SK-N-SH (cell line): ENCODE measurements around the gene CAPG. TPM values are rescaled to one million over a fixed set of nuclear protein-coding genes. Genes with fewer than 3 reads are reported as not detected.

Experiments used
- CTCF ChIA-PET: fragments of 300-600, 350-600 bp; formaldehyde crosslinking; extraction: SDS; loops from one replicate; lab custom pipeline; 2021; lab: Yijun Ruan, JAX
- POLR2A ChIA-PET: fragments of 350-600 bp; sonication (Branson Sonifier 250); formaldehyde crosslinking; extraction: SDS; loops from one replicate; lab custom pipeline; 2020; ENCODE audit warnings: antibody characterized with exemption, inconsistent platforms; lab: Yijun Ruan, JAX
- DNase-seq: peaks from one replicate; pipeline ENCODE4 v3.0.0; 2012
- H2AFZ ChIP-seq: fragments of 200-600 bp; sonication (generic); 2 replicates; pipeline ENCODE4 v1.8.1; 2016; ENCODE audit warnings: antibody characterized with exemption, mild to moderate bottlenecking, low read depth
- H3F3A ChIP-seq: fragments of 200-600 bp; sonication (generic); replicated peaks from 2 replicates; pipeline ENCODE3; 2016; ENCODE audit warnings: antibody characterized with exemption, mild to moderate bottlenecking; ENCODE audit not compliant: insufficient read depth
- H3K27ac ChIP-seq, 2 experiments: fragments of 200-500 bp in 1 of 2; fragments of 200-600 bp in 1 of 2; sonication (Bioruptor generic) in 1 of 2; sonication (generic), shearing (Covaris generic) in 1 of 2; 2 replicates each; pipeline versions ENCODE4 v1.5.1 to v1.6.1; 2014 to 2016; ENCODE audit warnings: low read depth in 2 of 2, inconsistent platforms in 1 of 2, low read length in 1 of 2, mild to moderate bottlenecking in 1 of 2, mixed read lengths in 1 of 2
- H3K27me3 ChIP-seq: fragments of 200-600 bp; sonication (generic), shearing (Covaris generic); 2 replicates; pipeline ENCODE4 v1.6.1; 2016; ENCODE audit warnings: mixed run types; ENCODE audit not compliant: insufficient read depth
- H3K36me3 ChIP-seq, 2 experiments: fragments of 200-500 bp in 1 of 2; fragments of 200-600 bp in 1 of 2; sonication (Bioruptor generic) in 1 of 2; sonication (generic) in 1 of 2; replicated peaks in 1 of 2; 2 replicates each; pipeline versions ENCODE3 to v1.5.1; 2014 to 2016; ENCODE audit warnings: low read length in 1 of 2, mild to moderate bottlenecking in 1 of 2; ENCODE audit not compliant: insufficient read depth in 2 of 2, control insufficient read depth in 1 of 2
- H3K4me1 ChIP-seq, 2 experiments: fragments of 200-500 bp in 1 of 2; fragments of 200-600 bp in 1 of 2; sonication (Bioruptor generic) in 1 of 2; sonication (generic), shearing (Covaris generic) in 1 of 2; 2 replicates each; pipeline versions ENCODE4 v1.5.1 to v1.6.1; 2014 to 2016; ENCODE audit warnings: low read depth in 1 of 2, low read length in 1 of 2, mixed run types in 1 of 2; ENCODE audit not compliant: insufficient read depth in 2 of 2, control insufficient read depth in 1 of 2
- H3K4me2 ChIP-seq: fragments of 200-600 bp; sonication (generic), shearing (Covaris generic); 2 replicates; pipeline ENCODE4 v1.6.1; 2017; ENCODE audit warnings: mixed run types
- H3K4me3 ChIP-seq, 2 experiments: fragments of 200-500 bp in 1 of 2; fragments of 200-600 bp in 1 of 2; sonication (Bioruptor generic) in 1 of 2; sonication (generic), shearing (Covaris generic) in 1 of 2; 2 replicates each; pipeline versions ENCODE4 v1.5.1 to v1.8.1; 2014 to 2016; ENCODE audit warnings: low read depth in 2 of 2, inconsistent platforms in 1 of 2, low read length in 1 of 2, mild to moderate bottlenecking in 1 of 2, mixed read lengths in 1 of 2, moderate library complexity in 1 of 2
- H3K79me2 ChIP-seq: fragments of 200-600 bp; sonication (generic); 2 replicates; pipeline ENCODE4 v1.8.1; 2017; ENCODE audit warnings: mild to moderate bottlenecking; ENCODE audit not compliant: insufficient read depth
- H3K9ac ChIP-seq: fragments of 200-600 bp; sonication (generic); 2 replicates; pipeline ENCODE4 v1.6.1; 2017; ENCODE audit warnings: mixed run types
- H3K9me2 ChIP-seq: fragments of 200-600 bp; sonication (generic); 2 replicates; pipeline ENCODE4 v1.6.1; 2017; ENCODE audit warnings: mixed run types
- H3K9me3 ChIP-seq: fragments of 200-600 bp; sonication (generic); 2 replicates; pipeline ENCODE4 v1.6.1; 2017; ENCODE audit warnings: mixed run types, mild to moderate bottlenecking, moderate library complexity
- H4K20me1 ChIP-seq: fragments of 200-600 bp; sonication (generic); 2 replicates; pipeline ENCODE4 v1.6.1; 2017; ENCODE audit warnings: mild to moderate bottlenecking, mixed run types; ENCODE audit not compliant: insufficient read depth
- CHD2 ChIP-seq: fragments of 150-350 bp; IDR thresholded peaks from 2 replicates; pipeline ENCODE4 v1.6.1; 2018; ENCODE audit warnings: low read length; ENCODE audit not compliant: partially characterized antibody
- EP300 ChIP-seq, 2 experiments: IDR thresholded peaks; 2 replicates each; pipeline versions ENCODE4 v1.4.0 to v1.6.1; 2012; ENCODE audit warnings: borderline replicate concordance in 1 of 2, low read depth in 1 of 2, low read length in 1 of 2
- EZH2phosphoT487 ChIP-seq: fragments of 200-600 bp; sonication (generic); IDR thresholded peaks from 2 replicates; pipeline ENCODE4 v1.6.1; 2017; ENCODE audit warnings: low read depth, mixed run types, mild to moderate bottlenecking, antibody characterized with exemption, moderate library complexity, borderline replicate concordance
- FOSL2 ChIP-seq: IDR thresholded peaks from 2 replicates; pipeline ENCODE4 v1.4.0; 2012; ENCODE audit warnings: low read depth, mild to moderate bottlenecking, moderate library complexity, borderline replicate concordance
- FOXJ3 ChIP-seq: sonication (generic); formaldehyde crosslinking; IDR thresholded peaks from 2 replicates; pipeline ENCODE4 v1.5.1; 2020; ENCODE audit warnings: mild to moderate bottlenecking, missing genetic modification reagents
- FOXM1 ChIP-seq: IDR thresholded peaks from 2 replicates; pipeline ENCODE4 v1.4.0; 2012; ENCODE audit warnings: low read depth, mild to moderate bottlenecking
- GABPA ChIP-seq: IDR thresholded peaks from 2 replicates; pipeline ENCODE4 v1.4.0; 2012; ENCODE audit warnings: low read depth, mild to moderate bottlenecking
- GATA2 ChIP-seq: sonication (generic); formaldehyde crosslinking; IDR thresholded peaks from 2 replicates; pipeline ENCODE4 v1.5.0; 2020; ENCODE audit warnings: mild to moderate bottlenecking, missing genetic modification reagents
- IRF3 ChIP-seq: fragments of 150-350 bp; IDR thresholded peaks from 2 replicates; pipeline ENCODE4 v1.6.1; 2016; ENCODE audit warnings: mild to moderate bottlenecking, low read depth, low read length
- JUND ChIP-seq: IDR thresholded peaks from 2 replicates; pipeline ENCODE4 v1.4.0; 2012
- MAX ChIP-seq: IDR thresholded peaks from 2 replicates; pipeline ENCODE4 v1.4.0; 2012; ENCODE audit warnings: low read depth
- MEF2A ChIP-seq: IDR thresholded peaks from 2 replicates; pipeline ENCODE4 v1.4.0; 2012; ENCODE audit warnings: low read depth, borderline replicate concordance
- NFIC ChIP-seq: IDR thresholded peaks from 2 replicates; pipeline ENCODE4 v1.4.0; 2012; ENCODE audit warnings: borderline replicate concordance
- PBX3 ChIP-seq: IDR thresholded peaks from 2 replicates; pipeline ENCODE4; 2012
- POLR2AphosphoS5 ChIP-seq: IDR thresholded peaks from 2 replicates; pipeline ENCODE4 v1.6.1; 2012; ENCODE audit warnings: low read depth, low read length
- RAD21 ChIP-seq: IDR thresholded peaks from 2 replicates; pipeline ENCODE4 v1.6.1; 2012; ENCODE audit warnings: mild to moderate bottlenecking, low read length
- REST ChIP-seq: IDR thresholded peaks from 2 replicates; pipeline ENCODE4 v1.6.1; 2012; ENCODE audit warnings: mild to moderate bottlenecking, low read depth, low read length, moderate library complexity
- RXRA ChIP-seq: IDR thresholded peaks from 2 replicates; pipeline ENCODE4 v1.4.0; 2012; ENCODE audit warnings: low read depth, mild to moderate bottlenecking, borderline replicate concordance
- SIN3A ChIP-seq: IDR thresholded peaks from 2 replicates; pipeline ENCODE4 v1.6.1; 2012; ENCODE audit warnings: low read depth, mild to moderate bottlenecking, low read length, moderate library complexity, borderline replicate concordance
- TCF12 ChIP-seq: IDR thresholded peaks from 2 replicates; pipeline ENCODE4 v1.4.0; 2012
- USF1 ChIP-seq: IDR thresholded peaks from 2 replicates; pipeline ENCODE4 v1.4.0; 2012; ENCODE audit warnings: low read depth, borderline replicate concordance
- WGBS: methylation state at CpG from one replicate; pipeline ENCODE4 v1.1.6; 2017; ENCODE audit warnings: low lambda C conversion rate; 5-methylcytosine and 5-hydroxymethylcytosine counted together
- polyA plus RNA-seq, 3 experiments: library from polyadenylated mRNA; depleted of rRNA; stranded (reverse); fragments of >200 nt; gene quantifications; 2 replicates each; pipeline ENCODE4 v1.2.3, GENCODE V29; 2012

Gene CAPG
- polyA plus RNA-seq, 1 of the 3 experiments (the other 2 are of a cell fraction) = 1.2 TPM

GRCh38 chr2:85437488-85438200 lies 27.5 kb upstream of the CAPG start (continued):
- TF ChIP-seq GATA2 (no peak), CHD2 (peak; percentile 43), USF1 (peak; percentile 80), GABPA (peak; percentile 51; the same call in 1 of the 2 replicates), EP300 (IDR thresholded peaks at IDR 0.05; ENCODE audit: borderline replicate concordance in 1 of 2, low read depth in 1 of 2, low read length in 1 of 2) (peak; percentile 19 to 51; a peak in 2 of 4 replicates), NFIC (peak; percentile 79), SIN3A (no peak), FOXJ3 (CRISPR knock-in tag) (no peak), FOSL2 (no peak), RXRA (no peak), POLR2AphosphoS5 (peak; percentile 64)

GRCh38 chr2:85436836-85437487 lies 26.8 kb upstream of the CAPG start:
- POLR2A ChIA-PET = interaction anchor here (0.6 to 4.3 kb wide), 15 partner anchors 10 to 118 kb away, joined by 3 to 94 read pairs (median 6); partner anchors contain the start of genes ELMOD3, MAT2A, RETSAT and SH2D6
- H3K4me2 ChIP-seq = peak overlapping the region; percentile 66; the same call in 1 of the 2 replicates
- H3K4me3 ChIP-seq = no peak overlapping the region
- H3K9me2 ChIP-seq = no peaks in the 10 kb centered on the region
- H2AFZ ChIP-seq = peak overlapping the region; percentile 75; the same call in 1 of the 2 replicates
- no peaks in the 10 kb centered on the region for H3K79me2 ChIP-seq
- WGBS = 56% methylated on average over 9 of the region's 10 CpGs
- H3K27ac ChIP-seq = peak overlapping the region; percentile 58 to 90
- H3K9ac ChIP-seq = peak overlapping the region; percentile 60
- H3K9me3 ChIP-seq = no peaks in the 10 kb centered on the region
- H3K4me1 ChIP-seq = peaks cover 14 to 65% of the 10 kb centered on the region in 2 experiments; a peak in 3 of 4 replicates
- H4K20me1 ChIP-seq = no peaks in the 10 kb centered on the region
- DNase-seq = no peak
- TF ChIP-seq TCF12 (no peak), MEF2A (no peak), FOXM1 (no peak), GABPA (no peak), FOXJ3 (CRISPR knock-in tag) (no peak), PBX3 (no peak), EZH2phosphoT487 (no peak), REST (no peak), IRF3 (no peak), RAD21 (no peak), MAX (no peak), GATA2 (no peak), JUND (no peak), CHD2 (no peak), EP300 (IDR thresholded peaks at IDR 0.05; ENCODE audit: borderline replicate concordance in 1 of 2, low read depth in 1 of 2, low read length in 1 of 2) (no peak)
- H3K36me3 ChIP-seq = no peaks in the 10 kb centered on the region
- peaks cover 6% of the 10 kb centered on the region for H3F3A ChIP-seq
- CTCF ChIA-PET = interaction anchor here (0.7 to 6.9 kb wide), 8 partner anchors 9 to 115 kb away, joined by 3 to 61 read pairs (median 5); partner anchors contain the start of genes MAT2A and SH2D6
- H3K27me3 ChIP-seq = no peaks in the 10 kb centered on the region
